C4-2B (cell line): Measurements from ENCODE around the gene MVB12B.

Source experiments
- CTCF ChIP-seq: fragments of 450-650 bp; conservative IDR thresholded peaks from 2 replicates; pipeline ENCODE4 v1.5.1; 2017; ENCODE audit warnings: mild to moderate bottlenecking
- ZFX ChIP-seq: fragments of 450-650 bp; IDR thresholded peaks from 2 replicates; pipeline ENCODE4 v1.6.1; 2017

GRCh38 chr9:126521551-126521950 lies 194.9 kb downstream of the MVB12B start:
- TF ChIP-seq CTCF (no peak), ZFX (no peak)
